Measurements from ENCODE around the gene UHMK1. TPM values are rescaled to one million over a fixed set of nuclear protein-coding genes. Genes with fewer than 3 reads are reported as not detected.
"Not testable (repeated sequence)": the region's sequence is repeated elsewhere in the genome, so short reads cannot be mapped to it uniquely, and the experiment has no call there.

The UHMK1 gene, protein sequence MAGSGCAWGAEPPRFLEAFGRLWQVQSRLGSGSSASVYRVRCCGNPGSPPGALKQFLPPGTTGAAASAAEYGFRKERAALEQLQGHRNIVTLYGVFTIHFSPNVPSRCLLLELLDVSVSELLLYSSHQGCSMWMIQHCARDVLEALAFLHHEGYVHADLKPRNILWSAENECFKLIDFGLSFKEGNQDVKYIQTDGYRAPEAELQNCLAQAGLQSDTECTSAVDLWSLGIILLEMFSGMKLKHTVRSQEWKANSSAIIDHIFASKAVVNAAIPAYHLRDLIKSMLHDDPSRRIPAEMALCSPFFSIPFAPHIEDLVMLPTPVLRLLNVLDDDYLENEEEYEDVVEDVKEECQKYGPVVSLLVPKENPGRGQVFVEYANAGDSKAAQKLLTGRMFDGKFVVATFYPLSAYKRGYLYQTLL
- 10 to 100 TPM in 4 of 6 donors, 1 to 10 TPM in 2; 8.5 to 19.0 (median 11.9) TPM for total RNA-seq
- 1 to 10 TPM; 4.3 to 9.1 TPM for polyA plus RNA-seq

DNA sequence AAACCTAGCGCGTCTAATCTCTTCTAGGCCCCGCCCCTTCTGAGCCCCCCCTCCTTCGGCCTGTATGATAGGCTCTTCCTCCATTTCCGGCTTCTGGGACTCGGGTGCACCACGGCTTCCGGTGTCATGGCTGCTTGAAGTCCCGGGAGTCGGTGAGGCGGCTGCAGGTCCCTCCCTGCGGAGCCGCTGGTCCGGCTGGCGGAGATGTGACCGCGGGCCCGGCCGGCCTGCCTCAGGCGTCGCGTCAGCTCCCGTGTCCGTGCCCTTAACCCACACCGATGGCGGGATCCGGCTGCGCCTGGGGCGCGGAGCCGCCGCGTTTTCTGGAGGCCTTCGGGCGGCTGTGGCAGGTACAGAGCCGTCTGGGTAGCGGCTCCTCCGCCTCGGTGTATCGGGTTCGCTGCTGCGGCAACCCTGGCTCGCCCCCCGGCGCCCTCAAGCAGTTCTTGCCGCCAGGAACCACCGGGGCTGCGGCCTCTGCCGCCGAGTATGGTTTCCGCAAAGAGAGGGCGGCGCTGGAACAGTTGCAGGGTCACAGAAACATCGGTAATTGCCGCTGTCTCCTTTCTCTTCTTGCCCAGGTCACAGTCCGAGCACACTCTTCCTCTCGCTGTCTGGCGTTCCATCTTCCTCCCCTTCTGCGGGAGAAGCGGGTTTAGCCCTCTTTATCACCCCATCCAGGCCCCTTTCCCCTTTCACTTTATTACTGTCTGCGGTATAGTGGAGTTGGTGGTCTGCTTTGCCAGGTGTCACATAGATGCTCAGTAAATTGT is at the start of gene UHMK1:
Gene UHMK1, plus strand, starts transcription at position 96 of the 773 bp plus-strand sequence. Its CDS starts 183 bp downstream, at position 279.
- WGBS, 2 donors: 0% methylated on average over 61 of the region's 61 CpGs
- TF ChIP-seq, protein P1, sequence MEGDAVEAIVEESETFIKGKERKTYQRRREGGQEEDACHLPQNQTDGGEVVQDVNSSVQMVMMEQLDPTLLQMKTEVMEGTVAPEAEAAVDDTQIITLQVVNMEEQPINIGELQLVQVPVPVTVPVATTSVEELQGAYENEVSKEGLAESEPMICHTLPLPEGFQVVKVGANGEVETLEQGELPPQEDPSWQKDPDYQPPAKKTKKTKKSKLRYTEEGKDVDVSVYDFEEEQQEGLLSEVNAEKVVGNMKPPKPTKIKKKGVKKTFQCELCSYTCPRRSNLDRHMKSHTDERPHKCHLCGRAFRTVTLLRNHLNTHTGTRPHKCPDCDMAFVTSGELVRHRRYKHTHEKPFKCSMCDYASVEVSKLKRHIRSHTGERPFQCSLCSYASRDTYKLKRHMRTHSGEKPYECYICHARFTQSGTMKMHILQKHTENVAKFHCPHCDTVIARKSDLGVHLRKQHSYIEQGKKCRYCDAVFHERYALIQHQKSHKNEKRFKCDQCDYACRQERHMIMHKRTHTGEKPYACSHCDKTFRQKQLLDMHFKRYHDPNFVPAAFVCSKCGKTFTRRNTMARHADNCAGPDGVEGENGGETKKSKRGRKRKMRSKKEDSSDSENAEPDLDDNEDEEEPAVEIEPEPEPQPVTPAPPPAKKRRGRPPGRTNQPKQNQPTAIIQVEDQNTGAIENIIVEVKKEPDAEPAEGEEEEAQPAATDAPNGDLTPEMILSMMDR (IDR thresholded peaks at IDR 0.05): no peak
- DNase-seq: peak; percentile 85 to 94 (median 88)
- peak; percentile 100 for ATAC-seq
- peak within 1 kb of the TSS; percentile 62 to 92 (median 81) for H3K27ac ChIP-seq
- H3K9me3 ChIP-seq: no peaks in the 10 kb centered on the region
- H3K4me1 ChIP-seq: peaks cover 6 to 15% (median 7%) of the 10 kb centered on the region in 3 donors
- intact Hi-C loops (cut with DNase I): no loop called here
- peak within 1 kb of the TSS; percentile 78 to 98 (median 86) for H3K4me3 ChIP-seq
- no peak for FAIRE-seq
- H3K27me3 ChIP-seq: no peaks in the 10 kb centered on the region
- H3K36me3 ChIP-seq: no peaks in the 10 kb centered on the region

DNA sequence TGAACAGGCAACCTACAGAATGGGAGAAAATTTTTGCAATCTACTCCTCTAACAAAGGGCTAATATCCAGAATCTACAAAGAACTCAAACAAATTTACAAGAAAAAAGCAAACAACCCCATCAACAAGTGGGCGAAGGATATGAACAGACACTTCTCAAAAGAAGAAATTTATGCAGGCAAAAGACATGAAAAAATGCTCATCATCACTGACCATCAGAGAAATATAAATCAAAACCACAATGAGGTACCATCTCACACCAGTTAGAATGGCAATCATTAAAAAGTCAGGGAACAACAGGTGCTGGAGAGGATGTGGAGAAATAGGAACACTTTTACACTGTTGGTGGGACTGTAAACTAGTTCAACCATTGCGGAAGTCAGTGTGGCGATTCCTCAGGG is 43.3 kb upstream of the UHMK1 start:
- WGBS, 2 donors: 81 to 100% methylated on average over 1 of the region's 3 CpGs
- ATAC-seq; H3K4me3 ChIP-seq; H3K9me3 ChIP-seq; H3K4me1 ChIP-seq; DNase-seq; H3K27ac ChIP-seq; FAIRE-seq; H3K36me3 ChIP-seq; H3K27me3 ChIP-seq; intact Hi-C loops (cut with DNase I): not testable (repeated sequence)

DNA sequence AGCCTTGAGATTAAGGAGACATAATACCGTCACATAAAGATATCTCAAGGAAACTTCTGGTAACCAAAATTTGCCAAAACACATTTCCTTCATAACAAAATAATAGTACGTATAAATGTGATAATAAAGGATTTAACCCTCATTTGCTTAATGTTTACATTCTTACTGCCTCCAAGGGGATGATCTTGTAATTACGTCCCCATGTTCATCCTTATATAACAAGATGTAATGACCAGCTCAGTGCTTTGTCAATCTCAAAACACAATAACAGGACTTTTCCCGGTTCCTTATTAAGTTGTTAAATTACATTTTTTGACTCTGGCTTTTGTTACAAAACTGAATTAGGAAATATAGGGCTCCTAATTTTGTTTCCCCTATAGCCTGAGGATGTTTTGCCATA is 41.3 kb upstream of the UHMK1 start:
- TF ChIP-seq, protein P1 (IDR thresholded peaks at IDR 0.05): no peak
- no peak for ATAC-seq
- H3K36me3 ChIP-seq: no peaks in the 10 kb centered on the region
- no peak overlapping the region for H3K27ac ChIP-seq
- no peak for DNase-seq
- H3K4me1 ChIP-seq: no peaks in the 10 kb centered on the region
- no peaks in the 10 kb centered on the region for H3K9me3 ChIP-seq
- no peak for FAIRE-seq
- H3K4me3 ChIP-seq: no peak overlapping the region
- no peaks in the 10 kb centered on the region for H3K27me3 ChIP-seq
- intact Hi-C loops (cut with DNase I): no loop called here
- WGBS, 2 donors: 70 to 88% methylated on average over 4 of the region's 4 CpGs

DNA sequence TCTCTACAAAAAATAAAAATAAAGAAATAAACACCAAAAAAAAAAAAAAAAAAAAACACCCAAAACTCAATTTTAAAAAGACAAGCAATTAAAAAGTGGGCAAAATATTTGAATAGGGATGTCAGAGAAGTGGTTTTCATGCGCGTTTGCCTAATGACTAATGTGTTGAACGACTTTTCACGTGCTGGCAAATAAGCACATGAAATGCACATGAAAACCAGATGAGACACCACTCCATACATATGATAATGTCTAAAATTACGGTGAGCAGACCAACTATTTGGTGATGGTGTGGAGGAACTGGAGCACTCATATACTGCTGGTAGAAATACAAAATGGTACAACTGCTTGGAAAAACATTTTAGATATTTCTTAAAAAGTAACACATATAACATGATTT is 39.4 kb upstream of the UHMK1 start:
- FAIRE-seq (no peak), DNase-seq (no peak), ATAC-seq (no peak)
- Histone ChIP-seq H3K27ac (no peak overlapping the region), H3K9me3 (no peaks in the 10 kb centered on the region), H3K27me3 (no peaks in the 10 kb centered on the region), H3K4me3 (no peak overlapping the region), H3K4me1 (no peaks in the 10 kb centered on the region), H3K36me3 (no peaks in the 10 kb centered on the region)
- WGBS, 2 donors: 81 to 86% methylated on average over 5 of the region's 5 CpGs
- intact Hi-C loops (cut with DNase I): no loop called here
- TF ChIP-seq, protein P1 (IDR thresholded peaks at IDR 0.05): no peak

DNA sequence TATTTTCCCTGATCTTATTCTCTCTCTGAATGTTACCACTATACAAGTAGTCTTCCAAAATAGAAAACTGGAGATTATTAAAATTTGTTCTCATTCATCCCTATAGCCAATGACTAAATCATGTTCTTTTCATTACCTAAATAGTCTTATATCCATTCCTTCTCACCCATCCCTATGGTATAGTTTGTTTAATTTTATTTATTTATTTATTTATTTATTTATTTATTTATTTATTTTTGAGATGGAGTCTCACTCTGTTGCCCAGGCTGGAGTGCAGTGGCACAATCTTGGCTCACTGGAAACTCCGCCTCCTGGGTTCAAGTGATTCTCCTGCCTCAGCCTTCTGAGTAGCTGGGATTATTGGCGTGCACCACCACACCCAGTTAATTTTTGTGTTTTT is 35.2 kb upstream of the UHMK1 start:
- H3K4me1 ChIP-seq; H3K4me3 ChIP-seq; FAIRE-seq; H3K9me3 ChIP-seq; intact Hi-C loops (cut with DNase I); DNase-seq; H3K27me3 ChIP-seq; ATAC-seq; H3K27ac ChIP-seq; H3K36me3 ChIP-seq: not testable (repeated sequence)
- 90 to 95% methylated on average over 2 of the region's 2 CpGs for WGBS, 2 donors
